Panc1 (cell line): ENCODE measurements around the gene CD72.

ENCODE experiments used
- CTCF ChIP-seq: fragments of 450-650 bp; IDR thresholded peaks from 2 replicates; pipeline ENCODE4 v1.5.1; 2017; ENCODE audit warnings: mild to moderate bottlenecking
- TCF7L2 ChIP-seq: IDR thresholded peaks from 2 replicates; pipeline ENCODE4 v1.6.1; 2011; ENCODE audit warnings: mild to moderate bottlenecking, low read depth, low read length, inconsistent platforms

- TF ChIP-seq TCF7L2 (no peak), CTCF (no peak)
Observed at GRCh38 chr9:35665471-35665818, 47.2 kb upstream of the CD72 start.
